HL-60 (cell line): Measurements from ENCODE around the gene SMG9.

Source experiments
- DNase-seq, 2 experiments: peaks; one replicate each; pipeline ENCODE4 v3.0.0-alpha.2; 2010 to 2020; ENCODE audit warnings: low read depth in 1 of 2, low spot score in 1 of 2
- H3K27ac ChIP-seq: fragments of 250-450 bp; sonication (Bioruptor Pico); replicated peaks from 2 replicates; pipeline ENCODE4 v1.5.1; 2020; ENCODE audit warnings: mild to moderate bottlenecking, moderate library complexity
- H3K27me3 ChIP-seq: fragments of 250-450 bp; sonication (Bioruptor Pico); 2 replicates; pipeline ENCODE4 v1.5.1; 2021; ENCODE audit warnings: mild to moderate bottlenecking, moderate library complexity; ENCODE audit not compliant: insufficient read depth, poor library complexity, severe bottlenecking
- H3K4me3 ChIP-seq: replicated peaks from 2 replicates; pipeline ENCODE4 v1.5.1; 2011; ENCODE audit warnings: mild to moderate bottlenecking, control low read depth, low read length; ENCODE audit not compliant: insufficient read depth
- GABPA ChIP-seq: IDR thresholded peaks from 2 replicates; pipeline ENCODE4 v1.6.1; 2012; ENCODE audit warnings: low read depth
- POLR2AphosphoS5 ChIP-seq: IDR thresholded peaks from 2 replicates; pipeline ENCODE4 v1.6.1; 2012; ENCODE audit warnings: low read depth
- SPI1 ChIP-seq: IDR thresholded peaks from 2 replicates; pipeline ENCODE4 v1.6.1; 2012; ENCODE audit warnings: low read depth, mild to moderate bottlenecking, borderline replicate concordance
- TF ChIP-seq, protein P1 (sequence below): IDR thresholded peaks from 2 replicates; pipeline ENCODE4 v1.6.1; 2012; ENCODE audit warnings: low read depth; ENCODE audit not compliant: insufficient replicate concordance
- TF ChIP-seq, protein P2 (sequence below): IDR thresholded peaks from one replicate; pipeline ENCODE4 v1.5.1; 2011; ENCODE audit warnings: low read length, control low read depth, inconsistent platforms; ENCODE audit not compliant: insufficient read depth

Gene SMG9

DNA sequence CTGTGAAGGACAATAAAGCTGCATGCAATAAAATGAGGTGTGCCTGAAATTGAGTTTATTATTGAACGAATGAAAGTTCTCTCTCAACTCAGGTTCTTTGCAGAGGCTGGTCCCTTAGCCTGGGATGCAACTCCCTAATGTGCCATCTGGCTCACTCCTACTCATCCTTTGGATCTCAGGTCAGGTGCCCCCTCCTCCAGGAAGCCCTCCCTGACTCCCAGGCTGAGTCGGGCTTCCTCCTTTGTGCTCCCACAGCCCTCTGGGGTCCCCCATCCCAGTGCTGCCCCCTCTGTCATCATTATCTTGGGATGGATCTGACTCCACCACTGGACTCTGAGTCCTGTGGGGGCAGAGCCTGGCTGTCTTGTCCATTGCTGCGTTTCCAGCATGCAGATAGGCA is 41.6 kb downstream of the SMG9 start:
- no peak for DNase-seq
- H3K4me3 ChIP-seq, result no peak overlapping the region
- H3K27ac ChIP-seq, result no peak overlapping the region
- no peak for TF ChIP-seq POLR2AphosphoS5
- no peak for TF ChIP-seq SPI1
- no peaks in the 10 kb centered on the region for H3K27me3 ChIP-seq

DNA sequence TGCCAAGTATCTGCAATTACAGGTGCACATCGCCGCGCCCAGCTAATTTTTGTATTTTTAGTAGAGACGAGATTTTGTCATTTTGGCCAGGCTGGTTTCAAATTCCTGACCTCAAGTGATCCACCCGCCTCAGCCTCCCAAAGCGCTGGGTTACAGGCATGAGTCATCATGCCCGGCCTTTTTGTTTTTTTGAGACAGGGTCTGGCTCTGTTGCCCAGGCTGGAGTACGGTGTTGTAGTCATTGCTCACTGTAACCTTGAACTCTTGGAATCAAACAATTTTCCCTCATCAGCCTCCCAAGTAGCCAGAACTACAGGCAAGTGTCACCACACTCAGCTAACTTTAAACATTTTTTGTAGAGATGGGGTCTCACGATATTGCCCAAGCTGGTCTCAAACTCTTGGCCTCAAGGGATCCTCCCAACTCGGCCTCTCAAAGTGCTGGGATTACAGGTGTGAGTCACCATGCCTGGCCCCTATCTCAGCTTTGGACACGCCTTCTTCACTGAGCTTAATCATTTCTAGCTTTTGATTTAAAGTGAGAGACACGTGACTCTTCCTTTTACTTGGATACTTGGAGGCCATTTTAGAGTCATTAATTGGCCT is 42.9 kb downstream of the SMG9 start:
- TF ChIP-seq SPI1 (no peak), POLR2AphosphoS5 (no peak), GABPA (no peak)
- TF ChIP-seq, protein P1, sequence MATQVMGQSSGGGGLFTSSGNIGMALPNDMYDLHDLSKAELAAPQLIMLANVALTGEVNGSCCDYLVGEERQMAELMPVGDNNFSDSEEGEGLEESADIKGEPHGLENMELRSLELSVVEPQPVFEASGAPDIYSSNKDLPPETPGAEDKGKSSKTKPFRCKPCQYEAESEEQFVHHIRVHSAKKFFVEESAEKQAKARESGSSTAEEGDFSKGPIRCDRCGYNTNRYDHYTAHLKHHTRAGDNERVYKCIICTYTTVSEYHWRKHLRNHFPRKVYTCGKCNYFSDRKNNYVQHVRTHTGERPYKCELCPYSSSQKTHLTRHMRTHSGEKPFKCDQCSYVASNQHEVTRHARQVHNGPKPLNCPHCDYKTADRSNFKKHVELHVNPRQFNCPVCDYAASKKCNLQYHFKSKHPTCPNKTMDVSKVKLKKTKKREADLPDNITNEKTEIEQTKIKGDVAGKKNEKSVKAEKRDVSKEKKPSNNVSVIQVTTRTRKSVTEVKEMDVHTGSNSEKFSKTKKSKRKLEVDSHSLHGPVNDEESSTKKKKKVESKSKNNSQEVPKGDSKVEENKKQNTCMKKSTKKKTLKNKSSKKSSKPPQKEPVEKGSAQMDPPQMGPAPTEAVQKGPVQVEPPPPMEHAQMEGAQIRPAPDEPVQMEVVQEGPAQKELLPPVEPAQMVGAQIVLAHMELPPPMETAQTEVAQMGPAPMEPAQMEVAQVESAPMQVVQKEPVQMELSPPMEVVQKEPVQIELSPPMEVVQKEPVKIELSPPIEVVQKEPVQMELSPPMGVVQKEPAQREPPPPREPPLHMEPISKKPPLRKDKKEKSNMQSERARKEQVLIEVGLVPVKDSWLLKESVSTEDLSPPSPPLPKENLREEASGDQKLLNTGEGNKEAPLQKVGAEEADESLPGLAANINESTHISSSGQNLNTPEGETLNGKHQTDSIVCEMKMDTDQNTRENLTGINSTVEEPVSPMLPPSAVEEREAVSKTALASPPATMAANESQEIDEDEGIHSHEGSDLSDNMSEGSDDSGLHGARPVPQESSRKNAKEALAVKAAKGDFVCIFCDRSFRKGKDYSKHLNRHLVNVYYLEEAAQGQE, result no peak
- TF ChIP-seq, protein P2, sequence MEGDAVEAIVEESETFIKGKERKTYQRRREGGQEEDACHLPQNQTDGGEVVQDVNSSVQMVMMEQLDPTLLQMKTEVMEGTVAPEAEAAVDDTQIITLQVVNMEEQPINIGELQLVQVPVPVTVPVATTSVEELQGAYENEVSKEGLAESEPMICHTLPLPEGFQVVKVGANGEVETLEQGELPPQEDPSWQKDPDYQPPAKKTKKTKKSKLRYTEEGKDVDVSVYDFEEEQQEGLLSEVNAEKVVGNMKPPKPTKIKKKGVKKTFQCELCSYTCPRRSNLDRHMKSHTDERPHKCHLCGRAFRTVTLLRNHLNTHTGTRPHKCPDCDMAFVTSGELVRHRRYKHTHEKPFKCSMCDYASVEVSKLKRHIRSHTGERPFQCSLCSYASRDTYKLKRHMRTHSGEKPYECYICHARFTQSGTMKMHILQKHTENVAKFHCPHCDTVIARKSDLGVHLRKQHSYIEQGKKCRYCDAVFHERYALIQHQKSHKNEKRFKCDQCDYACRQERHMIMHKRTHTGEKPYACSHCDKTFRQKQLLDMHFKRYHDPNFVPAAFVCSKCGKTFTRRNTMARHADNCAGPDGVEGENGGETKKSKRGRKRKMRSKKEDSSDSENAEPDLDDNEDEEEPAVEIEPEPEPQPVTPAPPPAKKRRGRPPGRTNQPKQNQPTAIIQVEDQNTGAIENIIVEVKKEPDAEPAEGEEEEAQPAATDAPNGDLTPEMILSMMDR, result no peak
- no peak for DNase-seq
- Histone ChIP-seq H3K27ac (no peak overlapping the region), H3K27me3 (no peaks in the 10 kb centered on the region), H3K4me3 (no peak overlapping the region)

DNA sequence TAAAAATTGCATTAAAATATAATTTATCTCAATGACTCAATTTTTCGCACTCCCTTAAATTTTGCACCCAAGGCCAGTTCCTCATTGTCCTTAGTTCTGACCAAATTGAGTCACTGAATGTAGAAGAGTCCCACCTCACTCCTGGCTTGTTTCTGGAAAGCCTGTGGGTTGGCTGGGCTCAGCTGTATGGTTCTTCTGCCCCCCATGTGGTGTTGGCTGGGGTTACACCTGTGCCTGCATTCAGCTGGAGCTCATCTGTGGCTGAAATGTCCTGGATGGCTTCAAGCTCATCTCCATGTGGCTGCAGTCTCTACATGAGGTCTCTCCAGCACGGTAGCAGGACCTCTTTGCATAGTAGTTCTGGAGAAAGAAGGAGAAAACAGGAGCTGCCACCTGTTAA is 46.0 kb downstream of the SMG9 start:
- no peak for TF ChIP-seq POLR2AphosphoS5
- TF ChIP-seq GABPA, result no peak
- TF ChIP-seq, protein P1, result no peak
- no peak for TF ChIP-seq SPI1
- TF ChIP-seq, protein P2, result no peak

DNA sequence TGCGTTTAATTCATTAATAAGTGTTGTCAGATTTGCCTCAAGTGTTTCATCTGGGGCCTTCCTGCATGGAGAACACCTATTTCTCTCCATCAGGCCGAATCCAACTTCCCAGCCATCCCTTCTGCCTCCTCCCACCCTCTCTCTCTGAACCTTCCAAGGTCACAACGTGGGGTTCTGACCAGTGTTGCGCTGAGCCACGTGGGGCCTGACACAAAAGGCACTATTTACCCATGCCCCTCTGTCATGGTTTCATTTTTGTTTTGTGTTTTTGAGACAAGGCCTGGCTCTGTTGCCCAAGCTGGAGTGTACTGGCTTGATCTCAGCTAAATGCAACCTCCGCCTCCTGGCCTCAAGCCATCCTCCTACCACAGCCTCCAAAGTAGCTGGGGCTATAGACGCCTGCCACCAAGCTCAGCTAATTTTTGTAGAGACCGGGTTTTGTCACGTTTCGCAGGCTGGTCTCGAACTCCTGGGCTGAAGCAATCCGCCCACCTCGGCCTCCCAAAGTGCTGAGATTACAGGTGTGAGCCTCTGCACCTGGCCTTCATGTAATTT is 47.5 kb downstream of the SMG9 start:
- no peak overlapping the region for H3K27ac ChIP-seq
- TF ChIP-seq, protein P1, result no peak
- no peak for TF ChIP-seq POLR2AphosphoS5
- TF ChIP-seq GABPA, result no peak
- TF ChIP-seq, protein P2, result no peak
- TF ChIP-seq SPI1, result no peak
- no peak for DNase-seq

More for the DNA sequence above, 46.0 kb downstream of the SMG9 start:
- DNase-seq, result no peak
- H3K27ac ChIP-seq, result no peak overlapping the region
- H3K4me3 ChIP-seq, result no peak overlapping the region
- no peaks in the 10 kb centered on the region for H3K27me3 ChIP-seq

More for the DNA sequence above, 47.5 kb downstream of the SMG9 start:
- no peak overlapping the region for H3K4me3 ChIP-seq
- H3K27me3 ChIP-seq, result no peaks in the 10 kb centered on the region
